Endothelial cell of umbilical vein (primary cell): Measurements from ENCODE around the gene SH3PXD2A.

Experiments used
- POLR2A ChIP-seq: IDR thresholded peaks from 2 replicates; pipeline ENCODE4 v1.6.1; 2012; ENCODE audit warnings: low read depth, mild to moderate bottlenecking, control low read depth, low read length
- TF ChIP-seq, protein P1 (sequence below), 2 donors: IDR thresholded peaks; 1 replicate in 1 of 2; 2 replicates in 1 of 2; pipeline ENCODE4 v1.5.1; 2011; ENCODE audit warnings: low read length in 2 of 2, mild to moderate bottlenecking in 2 of 2, moderate library complexity in 2 of 2, control low read depth in 1 of 2, inconsistent platforms in 1 of 2, low read depth in 1 of 2; ENCODE audit not compliant: insufficient read depth in 1 of 2; ENCODE audit errors: extremely low read depth in 1 of 2

DNA sequence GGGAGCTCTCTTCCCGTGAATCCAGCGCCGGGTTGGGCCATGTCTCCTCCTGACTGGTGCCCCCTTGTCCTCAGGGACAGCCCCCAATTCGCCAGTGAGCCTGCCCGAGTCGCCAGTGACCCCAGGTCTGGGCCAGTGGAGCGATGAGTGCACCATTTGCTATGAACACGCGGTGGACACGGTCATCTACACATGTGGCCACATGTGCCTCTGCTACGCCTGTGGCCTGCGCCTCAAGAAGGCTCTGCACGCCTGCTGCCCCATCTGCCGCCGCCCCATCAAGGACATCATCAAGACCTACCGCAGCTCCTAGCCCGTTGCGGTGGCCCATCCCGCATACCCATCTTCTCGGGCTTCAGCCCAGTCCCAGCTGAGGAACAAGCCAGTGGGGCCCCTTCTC lies 265.3 kb downstream of the SH3PXD2A start:
- no peak for TF ChIP-seq POLR2A
- TF ChIP-seq, protein P1, sequence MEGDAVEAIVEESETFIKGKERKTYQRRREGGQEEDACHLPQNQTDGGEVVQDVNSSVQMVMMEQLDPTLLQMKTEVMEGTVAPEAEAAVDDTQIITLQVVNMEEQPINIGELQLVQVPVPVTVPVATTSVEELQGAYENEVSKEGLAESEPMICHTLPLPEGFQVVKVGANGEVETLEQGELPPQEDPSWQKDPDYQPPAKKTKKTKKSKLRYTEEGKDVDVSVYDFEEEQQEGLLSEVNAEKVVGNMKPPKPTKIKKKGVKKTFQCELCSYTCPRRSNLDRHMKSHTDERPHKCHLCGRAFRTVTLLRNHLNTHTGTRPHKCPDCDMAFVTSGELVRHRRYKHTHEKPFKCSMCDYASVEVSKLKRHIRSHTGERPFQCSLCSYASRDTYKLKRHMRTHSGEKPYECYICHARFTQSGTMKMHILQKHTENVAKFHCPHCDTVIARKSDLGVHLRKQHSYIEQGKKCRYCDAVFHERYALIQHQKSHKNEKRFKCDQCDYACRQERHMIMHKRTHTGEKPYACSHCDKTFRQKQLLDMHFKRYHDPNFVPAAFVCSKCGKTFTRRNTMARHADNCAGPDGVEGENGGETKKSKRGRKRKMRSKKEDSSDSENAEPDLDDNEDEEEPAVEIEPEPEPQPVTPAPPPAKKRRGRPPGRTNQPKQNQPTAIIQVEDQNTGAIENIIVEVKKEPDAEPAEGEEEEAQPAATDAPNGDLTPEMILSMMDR (IDR thresholded peaks at IDR 0.05; ENCODE audit: extremely low read depth in 1 of 2, insufficient read depth in 1 of 2, low read depth in 1 of 2, low read length in 2 of 2): no peak
